HL-60 (cell line): ENCODE measurements around the gene ZMIZ2.
A peak's percentile ranks its signal among the peaks of the same experiment; 100 is the strongest.

Source experiments
- DNase-seq, 2 experiments: peaks; one replicate each; pipeline ENCODE4 v3.0.0-alpha.2; 2010 to 2020; ENCODE audit warnings: low read depth in 1 of 2, low spot score in 1 of 2
- H3K27ac ChIP-seq: fragments of 250-450 bp; sonication (Bioruptor Pico); replicated peaks from 2 replicates; pipeline ENCODE4 v1.5.1; 2020; ENCODE audit warnings: mild to moderate bottlenecking, moderate library complexity
- H3K27me3 ChIP-seq: fragments of 250-450 bp; sonication (Bioruptor Pico); 2 replicates; pipeline ENCODE4 v1.5.1; 2021; ENCODE audit warnings: mild to moderate bottlenecking, moderate library complexity; ENCODE audit not compliant: insufficient read depth, poor library complexity, severe bottlenecking
- H3K4me3 ChIP-seq: replicated peaks from 2 replicates; pipeline ENCODE4 v1.5.1; 2011; ENCODE audit warnings: mild to moderate bottlenecking, control low read depth, low read length; ENCODE audit not compliant: insufficient read depth
- CTCF ChIP-seq: IDR thresholded peaks from one replicate; pipeline ENCODE4 v1.5.1; 2011; ENCODE audit warnings: low read length, control low read depth, inconsistent platforms; ENCODE audit not compliant: insufficient read depth
- GABPA ChIP-seq: IDR thresholded peaks from 2 replicates; pipeline ENCODE4 v1.6.1; 2012; ENCODE audit warnings: low read depth
- POLR2AphosphoS5 ChIP-seq: IDR thresholded peaks from 2 replicates; pipeline ENCODE4 v1.6.1; 2012; ENCODE audit warnings: low read depth
- REST ChIP-seq: IDR thresholded peaks from 2 replicates; pipeline ENCODE4 v1.6.1; 2012; ENCODE audit warnings: low read depth; ENCODE audit not compliant: insufficient replicate concordance
- SPI1 ChIP-seq: IDR thresholded peaks from 2 replicates; pipeline ENCODE4 v1.6.1; 2012; ENCODE audit warnings: low read depth, mild to moderate bottlenecking, borderline replicate concordance

Gene ZMIZ2

DNA sequence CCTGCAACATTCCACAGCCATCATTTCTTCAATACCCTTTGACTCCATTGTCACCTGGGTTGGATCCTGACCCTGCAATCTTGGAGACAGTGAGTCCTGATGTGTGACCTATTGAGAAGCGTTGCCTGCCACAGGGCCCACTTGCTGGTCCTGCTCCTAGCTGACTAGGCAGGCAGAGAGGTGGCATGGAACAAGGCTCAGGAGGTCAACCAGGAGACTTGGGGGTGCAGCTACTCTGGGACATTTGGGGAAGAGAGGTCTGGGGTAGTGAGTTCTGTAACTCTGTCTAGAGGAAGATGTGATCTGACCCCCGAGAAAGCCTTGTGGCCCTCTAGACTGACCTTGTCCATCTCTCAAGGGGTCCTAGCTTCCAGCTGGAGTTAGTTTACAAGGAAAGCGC, 1.8 kb downstream of the ZMIZ2 start:
- no peak overlapping the region for H3K4me3 ChIP-seq
- TF ChIP-seq POLR2AphosphoS5 (no peak), CTCF (no peak), GABPA (no peak), SPI1 (no peak), REST (no peak)
- H3K27ac ChIP-seq: no peak overlapping the region
- no peak for DNase-seq
- H3K27me3 ChIP-seq: no peaks in the 10 kb centered on the region

DNA sequence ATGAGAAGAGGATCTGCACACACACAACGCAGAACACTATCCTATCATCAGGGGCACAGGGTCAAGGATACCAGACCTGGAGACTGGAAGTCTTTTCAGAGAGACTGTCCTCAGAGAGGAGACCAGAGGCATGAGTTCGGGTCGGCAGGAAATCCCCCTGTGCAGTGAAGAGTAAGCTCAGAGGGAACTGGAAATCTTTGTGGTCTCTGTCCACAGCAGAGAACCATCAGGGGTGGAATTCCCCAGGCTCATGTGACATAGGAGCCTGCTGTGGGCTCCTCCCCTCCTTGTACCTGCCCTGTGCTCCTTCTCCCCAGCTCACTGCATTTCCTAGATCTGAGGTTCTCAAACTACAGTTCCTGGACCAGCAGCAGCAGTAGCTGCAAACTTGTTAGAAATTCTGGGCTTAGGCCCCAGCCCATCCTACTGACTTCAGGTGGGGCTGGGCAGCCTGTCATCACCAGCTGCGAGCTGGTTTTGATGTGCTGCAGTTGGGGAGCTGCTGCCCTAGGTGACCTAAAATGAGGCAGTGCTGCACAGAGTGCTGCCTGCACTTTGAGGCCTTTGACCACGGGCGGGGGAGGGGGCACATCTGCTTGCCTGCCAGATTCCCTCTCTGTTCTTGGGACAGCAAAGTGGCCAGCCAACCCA, 2.4 kb downstream of the ZMIZ2 start:
- Histone ChIP-seq H3K27me3 (no peaks in the 10 kb centered on the region), H3K27ac (no peak overlapping the region), H3K4me3 (no peak overlapping the region)
- peak in 1 of 2 experiments; percentile 27 for DNase-seq
- peak; percentile 31; the same call in 1 of the 2 replicates for TF ChIP-seq POLR2AphosphoS5
- no peak for TF ChIP-seq CTCF

DNA sequence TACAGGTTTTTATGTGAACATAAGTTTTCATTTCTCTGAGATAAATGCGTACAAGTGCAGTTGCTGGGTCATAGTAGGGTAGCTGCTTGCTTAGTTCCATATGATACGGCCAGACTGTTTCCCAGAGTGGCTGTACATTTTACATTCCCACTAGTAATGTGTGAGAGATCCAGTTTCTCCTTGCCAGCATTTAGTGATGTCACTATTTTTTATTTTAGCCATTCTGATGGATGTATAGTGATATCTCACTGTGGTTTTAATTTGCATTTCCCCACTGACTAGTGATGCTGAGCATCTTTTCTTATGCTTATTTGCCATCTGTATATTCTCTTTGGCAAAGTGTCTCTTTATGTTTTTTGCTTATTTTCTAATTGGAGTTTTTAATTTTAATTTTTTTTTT, 4.2 kb downstream of the ZMIZ2 start:
- TF ChIP-seq GABPA (no peak), SPI1 (no peak), POLR2AphosphoS5 (no peak), REST (no peak), CTCF (no peak)
- no peak overlapping the region for H3K4me3 ChIP-seq

More for the DNA sequence above, 4.2 kb downstream of the ZMIZ2 start:
- Histone ChIP-seq H3K27me3 (no peaks in the 10 kb centered on the region), H3K27ac (no peak overlapping the region)
- no peak for DNase-seq
